Caki2 (cell line): ENCODE results near the gene NTRK1. TPM values are rescaled to one million over a fixed set of nuclear protein-coding genes. Genes with fewer than 3 reads are reported as not detected.

Experiments
- DNase-seq: peaks from one replicate; pipeline ENCODE4 v3.0.0-alpha.2; 2015; ENCODE audit warnings: low read depth
- in situ Hi-C: cut with HindIII; loops from 2 replicates; pipeline ENCODE4 v1.10.0; 2016; ENCODE audit warnings: low sequenced_read_pairs, low pct_unique_long_range_greater_than_20kb, mixed read lengths
- total RNA-seq: library from RNA; depleted of rRNA; stranded (reverse); fragments of >200 nt; shearing (Covaris generic); gene quantifications from 2 replicates; pipeline ENCODE4 v1.2.3, GENCODE V29; 2014; ENCODE audit warnings: low replicate concordance

The NTRK1 gene
- total RNA-seq, 1 experiment from 2014 or later: not detected

DNA sequence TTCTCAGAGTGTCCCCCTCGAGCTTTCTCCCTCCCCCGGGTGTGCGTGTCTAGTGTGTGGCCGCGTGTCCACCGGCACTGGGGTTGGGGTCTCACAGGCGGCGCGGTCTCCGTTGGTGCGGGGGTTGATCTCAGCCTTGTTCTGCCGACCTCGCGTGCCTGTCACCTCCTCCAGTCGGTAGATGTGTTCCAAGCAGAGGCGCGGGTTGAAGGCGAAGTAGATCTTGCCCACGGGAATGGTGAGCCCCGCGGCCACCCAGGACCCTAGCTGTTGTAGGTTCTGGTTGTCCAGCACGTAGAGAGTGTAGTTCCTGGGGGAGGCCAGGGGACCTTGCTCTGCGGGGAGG is 11.5 kb upstream of the NTRK1 start:
- DNase-seq: no peak
- in situ Hi-C loops: no loop called here

DNA sequence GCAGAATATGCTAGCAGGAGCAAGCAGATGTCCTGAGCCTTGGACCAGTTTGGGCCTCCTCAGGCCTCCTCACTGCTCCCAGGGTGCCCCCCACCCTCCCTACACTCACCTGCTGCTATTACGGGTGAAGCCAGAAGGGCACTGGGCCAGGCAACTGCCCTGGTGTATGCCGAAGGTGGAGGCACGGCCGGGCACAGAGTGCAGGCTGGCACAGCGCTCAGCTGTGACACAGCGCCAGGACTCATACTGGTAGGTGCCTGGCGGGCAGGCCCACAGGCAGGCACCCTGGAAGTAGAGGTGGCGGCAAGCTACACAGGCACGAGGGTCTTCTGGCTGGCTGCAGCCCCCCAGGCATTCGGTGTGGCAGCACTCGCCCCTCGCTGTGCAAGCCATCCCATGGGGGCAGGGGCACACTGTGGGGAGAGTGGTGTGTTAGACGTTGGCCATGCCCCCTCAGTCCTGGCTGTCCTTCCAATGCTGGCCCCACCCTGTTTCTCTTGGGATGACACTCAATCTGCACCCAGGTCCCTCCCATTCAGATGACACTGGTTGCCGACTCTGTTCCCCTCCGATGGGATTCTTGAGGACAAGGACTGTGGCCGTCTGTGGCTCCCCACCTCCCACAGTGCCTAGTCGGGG is 8.8 kb upstream of the NTRK1 start:
- in situ Hi-C loops: no loop called here
- no peak for DNase-seq

DNA sequence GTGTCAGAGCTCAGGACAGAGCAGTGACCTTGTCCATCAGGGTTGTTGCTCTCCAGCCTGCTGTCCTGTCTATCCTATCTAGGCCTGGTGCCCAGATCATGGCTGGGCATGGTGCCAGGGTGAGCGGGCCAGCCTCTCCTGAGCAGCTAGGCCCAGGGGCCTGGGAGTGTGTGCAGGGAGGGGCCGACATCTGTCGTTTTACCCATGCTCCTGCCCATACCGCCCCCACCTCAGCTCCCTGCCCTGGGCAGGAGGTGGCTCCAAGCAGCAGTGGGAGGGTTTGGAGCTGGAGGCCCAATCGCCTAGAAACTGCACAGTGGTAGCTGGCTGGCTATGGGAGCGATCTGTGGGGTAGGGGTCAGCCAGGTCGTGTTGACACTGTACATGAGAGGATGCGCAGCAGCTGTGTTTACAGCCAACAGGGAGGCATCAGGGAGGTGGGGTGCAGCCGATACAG is 8.2 kb upstream of the NTRK1 start:
- peak; percentile 18 for DNase-seq
- in situ Hi-C loops: no loop called here

DNA sequence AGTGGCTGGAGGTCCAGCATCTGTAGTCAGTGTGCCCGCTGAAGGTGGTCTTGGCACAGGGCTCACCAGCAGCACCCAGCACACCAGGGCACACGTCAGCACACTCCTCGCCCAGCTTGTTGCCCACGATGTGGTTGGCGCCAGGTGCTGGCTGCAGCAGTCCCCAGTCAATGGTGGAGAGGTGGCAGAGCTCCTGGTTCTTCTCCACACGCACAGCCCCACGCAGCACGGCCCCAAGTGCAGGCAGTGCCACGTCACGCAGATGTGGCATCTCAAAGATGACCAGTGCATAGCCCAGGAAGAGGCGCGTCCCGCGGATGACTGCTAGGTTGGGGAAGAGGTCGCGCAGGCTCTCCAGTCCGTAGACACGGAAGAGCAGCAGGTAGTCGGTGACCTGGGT is 6.9 kb upstream of the NTRK1 start:
- DNase-seq: no peak
- in situ Hi-C loops: no loop called here

DNA sequence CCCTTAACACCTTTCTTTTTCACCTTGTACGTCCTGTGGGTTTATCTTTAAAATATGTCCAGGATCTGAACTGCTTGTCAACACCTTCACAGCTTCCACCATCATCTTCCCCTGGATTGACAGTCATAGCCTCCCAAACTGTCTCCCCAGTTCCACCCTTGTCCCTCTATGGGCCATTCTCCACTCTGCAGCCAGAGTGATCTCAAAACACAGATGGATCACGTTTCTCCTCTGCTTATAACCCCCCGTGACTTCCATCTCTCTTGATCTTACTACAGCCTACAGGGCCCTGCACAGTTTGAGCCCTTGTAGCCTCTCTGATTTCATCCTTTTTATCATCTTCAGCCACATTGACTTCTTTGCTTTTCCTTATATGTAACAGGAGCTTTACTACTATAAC is 6.0 kb upstream of the NTRK1 start:
- in situ Hi-C loops: no loop called here
- DNase-seq: no peak

DNA sequence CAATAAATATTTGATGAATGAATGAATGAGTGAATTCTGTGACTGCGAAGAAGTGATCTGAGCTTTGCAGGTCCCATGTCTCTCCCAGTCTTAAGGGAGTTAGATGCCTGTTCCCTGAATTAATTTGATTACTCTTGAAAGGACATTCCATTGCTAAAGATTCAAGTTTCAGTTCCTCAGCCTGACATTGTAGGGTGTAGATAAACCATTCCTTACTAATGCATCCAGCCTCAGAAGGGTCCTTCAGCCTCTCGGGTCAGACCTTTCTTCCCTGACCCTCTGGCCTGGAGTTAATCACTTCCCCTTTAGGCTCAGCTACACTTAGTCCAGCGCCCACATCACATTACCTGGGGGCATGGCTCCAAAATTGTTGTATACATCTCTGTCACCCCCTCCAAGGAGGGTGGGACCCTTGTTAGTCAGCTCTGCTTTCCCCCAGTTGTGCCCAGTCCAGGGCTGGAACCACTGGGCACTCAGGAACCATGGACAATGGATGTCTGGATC is 4.3 kb upstream of the NTRK1 start:
- in situ Hi-C loops: no loop called here
- no peak for DNase-seq

DNA sequence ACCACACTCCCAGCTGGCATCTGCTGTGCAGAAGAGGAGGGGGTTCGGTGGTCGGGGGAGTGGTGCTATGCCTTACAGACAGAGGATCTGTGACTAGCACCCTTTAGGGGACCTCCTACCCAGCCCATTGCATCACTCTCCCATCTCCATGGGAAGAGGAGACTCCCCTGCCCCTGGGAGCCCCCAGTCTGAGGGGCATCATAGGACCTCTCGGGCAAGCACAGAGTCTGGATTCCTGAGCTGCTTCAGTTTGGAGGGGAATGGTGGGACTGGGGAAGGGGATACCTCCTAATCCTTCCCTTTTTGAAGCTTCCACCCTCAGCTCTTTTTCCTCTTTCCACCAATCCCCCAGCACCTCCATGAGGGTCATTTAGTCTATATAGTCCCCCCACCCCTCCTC is 3.1 kb upstream of the NTRK1 start:
- DNase-seq: no peak
- in situ Hi-C loops: no loop called here

DNA sequence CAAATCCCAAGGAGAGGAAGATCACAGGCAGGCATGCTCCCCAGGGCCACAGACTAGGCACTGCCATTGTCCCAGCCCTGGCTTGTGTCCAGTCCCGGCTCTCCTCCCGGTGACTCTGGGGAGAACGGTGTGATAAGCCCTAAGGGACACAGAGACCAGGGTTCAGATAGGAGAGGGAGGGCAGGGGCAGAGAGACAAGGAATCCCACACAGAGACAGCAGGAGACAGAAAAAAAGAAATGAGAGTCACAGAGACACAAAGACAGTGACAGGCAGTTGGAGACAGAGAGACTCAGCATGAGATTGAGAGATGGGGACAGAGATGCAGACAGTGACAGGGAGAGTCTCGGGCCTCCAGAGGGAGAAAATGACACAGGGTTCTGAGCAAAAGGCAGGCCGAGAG is 2.1 kb upstream of the NTRK1 start:
- in situ Hi-C loops: no loop called here
- DNase-seq: no peak

DNA sequence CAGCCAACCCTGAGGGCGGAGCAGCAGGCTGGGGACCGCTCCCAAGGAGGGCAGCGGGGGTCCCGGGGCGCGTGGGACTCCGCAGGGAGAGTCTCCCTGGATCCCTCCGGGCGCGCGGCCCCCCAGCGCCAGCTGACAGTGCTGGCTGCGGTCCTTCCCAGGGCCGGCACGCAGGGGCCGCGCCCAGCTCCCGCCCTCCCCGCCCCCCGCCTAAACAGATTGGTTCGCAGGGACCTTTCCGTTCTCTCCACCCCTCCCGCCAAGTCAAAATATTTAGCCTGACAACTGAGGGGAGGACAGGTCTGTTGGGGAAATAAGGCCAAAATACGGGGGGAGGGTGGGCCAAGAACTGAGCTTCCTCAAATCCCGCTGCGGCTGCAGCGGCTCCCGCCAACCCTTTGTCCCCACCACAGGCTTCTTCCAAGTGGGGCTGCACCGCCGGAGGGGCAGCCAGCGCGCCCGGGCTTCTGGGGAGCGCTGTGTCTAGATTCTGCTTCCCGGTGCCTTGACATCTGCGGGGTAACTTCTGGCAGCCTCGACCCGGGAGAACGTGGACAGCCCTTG is 1.6 kb upstream of the NTRK1 start, which contains the start of gene INSRR:
TSS of gene INSRR (minus strand) at position 159 of the 564 bp plus-strand sequence. CDS start 496 bp downstream, outside the sequence.
- in situ Hi-C loops: no loop called here
- no peak for DNase-seq

DNA sequence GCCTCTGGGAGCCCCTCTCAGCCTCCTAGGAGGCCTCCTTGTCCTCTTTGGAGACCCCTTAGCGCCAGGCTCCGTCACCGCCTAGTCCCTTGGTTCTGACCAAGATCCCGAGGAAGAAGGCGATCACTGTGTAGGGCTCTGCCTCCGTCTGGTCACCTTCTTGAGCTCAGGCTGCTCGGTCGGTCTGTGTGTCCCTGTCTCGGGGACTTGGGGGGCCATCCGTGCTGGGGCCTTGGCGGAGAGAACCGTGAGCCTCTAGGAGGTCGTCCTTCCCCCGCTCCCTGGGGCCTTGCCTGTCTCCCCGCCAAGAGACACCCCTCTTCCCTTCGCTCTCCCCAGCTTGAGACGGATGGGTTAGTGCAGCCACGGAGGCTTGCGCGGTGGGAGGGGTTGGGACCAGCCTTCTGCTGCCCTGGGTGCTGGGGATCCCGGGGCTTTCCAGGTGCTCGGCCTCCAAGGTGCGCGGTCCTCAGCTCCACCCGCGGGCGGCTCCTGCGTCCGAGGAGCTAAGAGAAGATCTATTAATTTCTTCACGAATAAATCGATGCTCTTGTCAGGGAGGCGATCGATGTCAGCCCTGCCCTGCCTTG is 1.0 kb upstream of the NTRK1 start:
- no peak for DNase-seq
- in situ Hi-C loops: no loop called here

DNA sequence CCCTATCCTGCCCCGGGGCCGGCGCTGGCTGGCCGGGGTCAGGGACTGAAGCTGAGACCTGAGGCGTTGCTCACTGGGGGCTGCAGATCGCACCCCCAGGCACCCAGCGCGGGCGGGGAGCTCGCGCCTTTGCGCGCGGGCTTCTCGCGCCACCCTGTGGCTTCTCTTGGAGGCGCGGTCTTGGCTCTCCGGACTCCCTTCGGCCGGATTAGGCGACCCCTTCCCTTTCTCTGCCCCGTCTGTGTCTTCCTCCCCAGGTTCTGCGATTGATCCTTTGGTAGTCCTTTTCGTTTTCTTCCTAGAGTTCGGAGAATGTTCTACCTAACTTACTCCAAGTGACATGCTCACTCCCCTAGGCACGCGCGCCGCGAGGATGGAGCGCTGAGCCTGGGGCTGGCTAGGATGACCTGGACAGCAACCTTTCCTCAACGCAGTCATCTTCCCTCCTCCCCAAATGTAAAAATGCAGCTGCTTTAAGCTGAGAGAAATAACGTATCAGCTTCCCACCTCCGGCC is 495 bp upstream of the NTRK1 start:
- peak; percentile 55 for DNase-seq
- in situ Hi-C loops: no loop called here

DNA sequence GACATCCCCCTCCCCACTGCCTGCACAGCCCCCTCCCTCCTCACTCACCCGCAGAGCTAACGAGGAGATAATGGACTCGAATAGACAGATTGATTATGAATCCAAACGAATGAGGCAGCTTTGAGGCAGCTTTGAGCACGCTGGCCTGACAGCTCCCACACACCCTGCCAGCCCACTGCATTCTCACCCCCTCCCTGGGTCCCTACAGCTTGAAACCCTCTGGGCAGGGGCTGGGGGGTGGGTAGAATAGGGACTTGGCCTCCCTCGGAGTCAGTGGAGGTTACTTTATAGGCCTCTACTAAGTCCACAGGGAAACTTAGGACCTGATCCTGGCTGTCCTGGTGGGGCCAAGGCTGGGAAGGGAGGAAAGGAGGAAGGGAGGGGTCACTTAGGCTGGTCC is 1.9 kb downstream of the NTRK1 start:
- DNase-seq: no peak
- in situ Hi-C loops: no loop called here

DNA sequence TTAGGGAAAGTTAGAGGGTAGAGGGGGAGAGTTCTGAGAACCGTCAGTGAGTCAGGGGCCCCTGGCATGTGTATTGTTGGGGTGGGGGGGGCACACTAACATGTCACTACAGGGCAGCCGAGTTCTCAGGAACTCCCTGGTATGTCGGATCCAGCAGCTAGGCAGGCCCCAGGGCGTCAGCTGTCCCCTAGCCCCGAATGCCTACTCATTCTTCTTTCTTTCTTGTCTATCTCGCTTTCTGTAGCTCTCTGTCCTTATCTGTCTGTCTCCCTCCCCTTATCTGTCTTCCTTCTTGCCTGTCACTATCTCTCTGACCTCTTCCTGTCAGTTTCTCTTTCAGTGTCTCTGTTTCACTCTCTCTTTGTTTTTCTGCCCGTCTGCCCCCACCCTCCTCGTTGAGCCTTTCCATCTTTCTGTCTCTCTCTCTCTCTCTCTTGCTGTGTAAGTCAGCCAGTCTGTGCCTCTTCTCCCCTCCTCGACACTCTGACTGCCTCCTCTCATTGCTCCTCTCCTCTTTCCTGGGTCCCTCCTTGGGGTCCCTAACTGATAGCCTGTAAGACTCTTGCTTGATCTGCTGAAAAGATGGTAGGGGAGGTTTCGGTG is 2.4 kb downstream of the NTRK1 start:
- DNase-seq: no peak
- in situ Hi-C loops: no loop called here

DNA sequence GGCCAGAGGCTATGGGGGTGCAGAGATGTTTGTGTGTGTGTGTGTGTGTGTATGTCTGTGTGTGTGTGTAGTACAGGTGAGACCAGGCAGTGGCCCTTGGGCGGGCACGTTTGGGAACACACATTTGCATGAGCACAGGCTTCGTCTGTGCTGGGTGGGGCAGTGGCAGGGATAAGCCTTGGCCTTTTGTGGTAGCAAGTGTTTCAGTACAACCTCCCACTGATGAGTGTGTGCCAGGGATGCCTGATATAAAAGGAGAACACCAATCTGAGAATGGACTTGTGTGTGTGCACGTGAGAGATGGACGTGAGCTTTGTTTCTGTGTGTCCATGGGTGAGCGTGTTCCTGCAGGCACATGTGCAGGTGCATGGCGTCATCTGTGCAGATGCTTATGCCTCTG is 3.0 kb downstream of the NTRK1 start:
- no peak for DNase-seq
- in situ Hi-C loops: no loop called here

DNA sequence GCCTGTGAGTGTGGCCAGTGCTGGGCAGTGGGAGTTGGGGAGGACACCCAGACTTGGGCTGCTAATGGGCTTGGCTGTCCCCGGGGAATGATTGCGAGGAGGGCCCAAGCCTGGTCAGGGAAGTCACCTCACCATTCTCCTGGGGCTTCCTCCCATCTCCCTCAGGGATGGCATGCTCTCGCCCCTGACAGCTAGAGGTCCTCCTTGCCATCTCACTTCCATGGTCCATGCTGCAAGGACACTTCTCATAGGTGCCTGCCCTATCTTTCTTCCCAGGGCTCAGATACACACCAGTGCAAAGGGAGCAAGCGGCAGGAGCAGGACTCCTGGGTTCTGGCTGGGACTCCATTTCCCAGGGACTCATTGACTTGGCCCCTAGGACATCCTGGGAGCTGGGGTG is 4.1 kb downstream of the NTRK1 start:
- DNase-seq: no peak
- in situ Hi-C loops: no loop called here

DNA sequence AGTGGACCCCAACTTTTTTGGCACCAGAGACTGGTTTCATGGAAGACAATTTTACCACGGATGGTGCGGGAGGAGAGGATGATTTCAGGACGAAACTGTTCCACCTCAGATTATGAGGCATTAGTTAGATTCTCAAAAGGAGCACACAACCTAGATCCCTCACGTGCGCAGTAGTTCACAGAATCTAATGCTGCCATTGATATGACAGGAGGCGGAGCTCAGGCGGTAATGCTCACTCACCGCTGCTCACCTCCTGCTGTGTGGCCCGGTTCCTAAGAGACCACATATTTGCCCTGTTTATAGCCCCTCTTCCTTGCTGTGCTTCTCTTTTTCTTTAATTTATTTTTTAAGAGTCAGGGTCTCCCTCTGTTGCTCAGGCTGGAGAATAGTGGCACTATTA is 4.6 kb downstream of the NTRK1 start:
- DNase-seq: no peak
- in situ Hi-C loops: no loop called here

DNA sequence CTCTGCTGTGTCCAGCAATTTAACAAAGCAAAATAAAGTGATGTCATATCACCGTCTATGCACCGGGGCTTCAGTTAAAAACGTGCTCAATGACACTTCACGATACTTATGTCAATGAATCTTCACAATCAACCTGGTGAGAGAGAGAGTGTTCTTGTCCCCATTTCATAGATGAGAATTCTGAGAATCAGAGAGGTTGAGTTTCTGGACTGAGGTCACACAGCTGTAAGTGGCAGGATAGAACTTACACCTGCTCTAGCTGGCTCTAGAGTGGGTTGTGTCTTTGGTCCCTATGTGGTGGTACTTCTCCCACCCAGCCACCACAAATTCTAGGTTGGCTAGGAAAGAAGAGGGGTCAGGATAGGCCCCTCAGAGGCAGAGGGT is 5.2 kb downstream of the NTRK1 start:
- in situ Hi-C loops: no loop called here
- no peak for DNase-seq

DNA sequence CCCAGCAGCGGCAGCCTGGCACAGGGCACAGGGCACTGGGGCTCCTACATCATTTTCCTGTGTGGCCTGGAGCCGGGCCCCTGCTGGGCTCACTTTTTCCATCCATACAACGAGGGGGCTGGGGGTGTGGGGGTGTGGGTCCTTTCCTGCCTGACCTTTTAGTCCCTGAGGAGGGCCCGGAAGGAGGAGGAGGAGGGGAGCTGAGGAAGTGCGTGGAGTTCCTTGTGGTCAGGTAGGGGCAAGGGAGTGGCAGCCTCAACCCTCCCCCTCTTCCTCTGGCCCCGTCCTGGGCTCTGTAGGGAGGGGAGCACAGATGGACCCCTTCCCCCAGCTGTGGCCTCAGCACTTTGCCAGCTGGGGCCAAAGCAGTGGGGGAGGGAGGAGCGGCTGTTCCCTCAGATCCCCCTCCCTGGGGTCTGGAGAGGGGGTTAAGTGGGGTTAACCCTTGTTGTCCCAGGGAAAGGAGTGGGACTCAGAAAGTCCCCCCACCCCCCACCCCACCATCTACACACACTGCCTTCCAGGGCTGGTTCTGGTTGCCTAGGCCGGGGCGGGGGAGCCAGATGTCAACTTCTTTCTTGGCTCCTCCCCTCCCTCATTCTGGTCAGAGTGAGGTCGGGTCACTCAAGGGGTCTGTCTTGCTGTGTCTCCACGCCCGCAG is 5.7 kb downstream of the NTRK1 start:
- DNase-seq: no peak
- in situ Hi-C loops: no loop called here

DNA sequence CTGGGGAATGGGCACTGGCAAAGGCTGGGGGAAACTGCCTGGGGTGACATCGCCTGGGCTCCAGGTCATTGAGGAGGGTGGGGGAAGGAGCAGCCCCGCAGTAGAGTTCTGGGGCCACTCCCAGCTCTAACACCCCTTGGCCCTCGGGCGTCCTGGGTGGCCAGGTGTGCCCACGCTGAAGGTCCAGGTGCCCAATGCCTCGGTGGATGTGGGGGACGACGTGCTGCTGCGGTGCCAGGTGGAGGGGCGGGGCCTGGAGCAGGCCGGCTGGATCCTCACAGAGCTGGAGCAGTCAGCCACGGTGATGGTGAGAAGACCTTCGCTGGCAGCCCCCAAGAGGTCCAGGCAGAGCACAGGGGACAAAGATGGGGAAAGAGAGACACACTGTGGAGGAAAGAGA is 7.7 kb downstream of the NTRK1 start:
- DNase-seq: no peak
- in situ Hi-C loops: no loop called here
